ENCODE measurements around the gene CRADD. TPM values are rescaled to one million over a fixed set of nuclear protein-coding genes. Genes with fewer than 3 reads are reported as not detected.

The CRADD gene
- total and polyA plus RNA-seq, 2 of the 4 experiments (the other 2 are of a cell fraction): 11.1 to 14.0 TPM

- H4K91ac ChIP-seq (ENCODE audit: insufficient read depth, low read depth, low read length): no peak overlapping the region
- no peak overlapping the region for H3K56ac ChIP-seq (ENCODE audit: extremely low read depth, insufficient read depth, low read length)
- H2AK5ac ChIP-seq (ENCODE audit: low read depth, low read length): peak overlapping the region; percentile 51; the same call in 1 of the 2 replicates
- H4K5ac ChIP-seq (ENCODE audit: low read depth, low read length): peak overlapping the region; percentile 93; the same call in 1 of the 2 replicates
- no peaks in the 10 kb centered on the region for H3K36me3 ChIP-seq (ENCODE audit: control insufficient read depth, insufficient read depth, low read length)
- H3K27ac ChIP-seq (ENCODE audit: insufficient read depth, low read length): no peak overlapping the region
- peak overlapping the region; percentile 82; the same call in 1 of the 2 replicates for H3K14ac ChIP-seq (replicated peaks; ENCODE audit: low read depth, low read length)
- H3K9me1 ChIP-seq (ENCODE audit: insufficient read depth, low read length): 0 out of 2 replicates have a peak, but pooled peaks cover 6% of the 10 kb centered on the region
- H3K4me3 ChIP-seq (ENCODE audit: insufficient read depth, low read depth, low read length): no peak overlapping the region
- H3K4ac ChIP-seq (ENCODE audit: low read depth, low read length): peak overlapping the region; percentile 33; the same call in 1 of the 2 replicates
- POLR2A ChIA-PET (ENCODE audit: unreplicated experiment): no interaction called here
- no peaks in the 10 kb centered on the region for H4K20me1 ChIP-seq (ENCODE audit: insufficient read depth, low read length)
- ATAC-seq (ENCODE audit: low read depth) (peak; percentile 91), DNase-seq (peak; percentile 37)
- 80% methylated on average over 1 of the region's 2 CpGs; no CpG with 5 or more reads in 1 of the 2 experiments for WGBS, 2 experiments (ENCODE audit: extremely low coverage in 2 of 2, insufficient read length in 1 of 2)
- no peaks in the 10 kb centered on the region for H3K27me3 ChIP-seq (ENCODE audit: control insufficient read depth, insufficient read depth, low read length)
- peak overlapping the region; percentile 48; the same call in 1 of the 2 replicates for H3K18ac ChIP-seq (ENCODE audit: low read depth, low read length)
- peak overlapping the region; percentile 64 for H2AFZ ChIP-seq (replicated peaks; ENCODE audit: low read length, poor library complexity)
- H2BK5ac ChIP-seq (ENCODE audit: low read depth, low read length, poor library complexity, severe bottlenecking): peak overlapping the region; percentile 52
- H3K23ac ChIP-seq (ENCODE audit: low read depth, low read length): no peak overlapping the region
- peak overlapping the region; percentile 15; the same call in 1 of the 3 replicates for H2BK15ac ChIP-seq (ENCODE audit: low read depth, low read length)
- dilution Hi-C loops (cut with HindIII; ENCODE audit: low sequenced_read_pairs, unreplicated experiment) (no loop called here), intact Hi-C loops (cut with micrococcal nuclease) (no loop called here), in situ Hi-C loops (cut with MboI; ENCODE audit: low sequenced_read_pairs) (no loop called here)
- H4K8ac ChIP-seq (ENCODE audit: low read depth in 2 of 2, low read length in 2 of 2): peak overlapping the region in 1 of 2 experiments; percentile 53; a peak in 2 of 4 replicates
- no TSS peak for BruUV-seq (replicated peaks)
- H3K9ac ChIP-seq (ENCODE audit: low read depth, low read length): no peak overlapping the region
- H3K79me1 ChIP-seq (ENCODE audit: low read depth in 1 of 2, low read length in 2 of 2): no peaks in the 10 kb centered on the region
- H2BK20ac ChIP-seq (ENCODE audit: low read depth, low read length): peak overlapping the region; percentile 66; the same call in 1 of the 2 replicates
- H3K9me3 ChIP-seq (ENCODE audit: control insufficient read depth, insufficient read depth, low read length): no peaks in the 10 kb centered on the region
- peak overlapping the region; percentile 65; the same call in 1 of the 2 replicates for H2BK120ac ChIP-seq (ENCODE audit: low read depth, low read length)
- TF ChIP-seq MAZ (IDR thresholded peaks at IDR 0.05; ENCODE audit: borderline replicate concordance, low read depth, low read length) (no peak), MAFK (IDR thresholded peaks at IDR 0.05; ENCODE audit: low read depth, low read length) (no peak), NFE2L2 (IDR thresholded peaks at IDR 0.05; ENCODE audit: low read depth, low read length) (no peak), POLR2A (IDR thresholded peaks at IDR 0.05; ENCODE audit: low read depth, low read length) (no peak), SMC3 (IDR thresholded peaks at IDR 0.05; ENCODE audit: low read depth, low read length) (no peak)
- peaks cover 7% of the 10 kb centered on the region for H3K4me1 ChIP-seq (ENCODE audit: control insufficient read depth, insufficient read depth, low read length)
- no peak overlapping the region for H3K4me2 ChIP-seq (ENCODE audit: low read depth, low read length)
- peak overlapping the region; percentile 48 for H2AK9ac ChIP-seq (replicated peaks; ENCODE audit: low read depth, low read length, poor library complexity)
- CTCF ChIA-PET: no interaction called here
Observed at GRCh38 chr12:93943780-93944179, 266.6 kb downstream of the CRADD start.

Data from IMR-90 (cell line).